Uterus (tissue), 4 donors: ENCODE results near the gene TMEM123. TPM values are rescaled to one million over a fixed set of nuclear protein-coding genes. Genes with fewer than 3 reads are reported as not detected.

Source experiments
- DNase-seq, 2 donors: peaks; one replicate each; pipeline ENCODE4 v3.0.0-alpha.2; 2019 to 2020
- H3K27ac ChIP-seq, 2 donors: fragments of 200-600 bp; sonication (generic); 1 replicate in 1 of 2; 2 replicates in 1 of 2; pipeline ENCODE4 v1.5.1; 2016 to 2018
- H3K27me3 ChIP-seq, 2 donors: fragments of 200-600 bp; sonication (generic); one replicate each; pipeline ENCODE4 v1.5.1; 2018 to 2019; ENCODE audit warnings: control low read depth in 1 of 2
- H3K36me3 ChIP-seq, 2 donors: fragments of 200-600 bp; sonication (generic); one replicate each; pipeline ENCODE4 v1.5.1; 2019; ENCODE audit warnings: control low read depth in 1 of 2
- H3K4me1 ChIP-seq, 2 donors: fragments of 200-600 bp; sonication (generic); one replicate each; pipeline ENCODE4 v1.5.1; 2018 to 2019; ENCODE audit warnings: control low read depth in 1 of 2
- H3K4me3 ChIP-seq, 2 donors: fragments of 200-600 bp; sonication (generic); 1 replicate in 1 of 2; 2 replicates in 1 of 2; pipeline ENCODE4 v1.5.1; 2018 to 2019; ENCODE audit warnings: mild to moderate bottlenecking in 1 of 2
- H3K9me3 ChIP-seq, 2 donors: fragments of 200-600 bp; sonication (generic); one replicate each; pipeline ENCODE4 v1.5.1; 2019; ENCODE audit warnings: control low read depth in 1 of 2
- POLR2A ChIP-seq, 2 donors: fragments of 450-650 bp; IDR thresholded peaks; one replicate each; pipeline ENCODE4 v1.6.1; 2016; ENCODE audit warnings: antibody characterized with exemption in 2 of 2, mild to moderate bottlenecking in 1 of 2, moderate library complexity in 1 of 2
- intact Hi-C: fragments of 100-400 bp; cut with DNase I; formaldehyde crosslinking; loops from one replicate; pipeline ENCODE4 v1.15.1; 2023; ENCODE audit warnings: low total_unique reads
- total RNA-seq, 4 donors: library from RNA; depleted of rRNA in 3 of 4; stranded (reverse); fragments of >200 nt in 3 of 4; gene quantifications; one replicate each; pipeline versions ENCODE4 v1.1.0 to v1.2.4, GENCODE V29; 2014 to 2023
- TF ChIP-seq, protein P1 (sequence below), 4 experiments: fragments of 200-600 bp in 2 of 4; fragments of 450-650 bp in 2 of 4; sonication (generic) in 2 of 4; IDR thresholded peaks; one replicate each; pipeline ENCODE4 v1.5.1; 2016 to 2019; ENCODE audit warnings: antibody characterized with exemption in 4 of 4, mild to moderate bottlenecking in 2 of 4, moderate library complexity in 1 of 4
- donor health status: DM: yes; HTN: yes; CAD: no.

TMEM123 gene
- total RNA-seq, 4 donors from 2014 or later: 187 to 522 (median 260) TPM

DNA sequence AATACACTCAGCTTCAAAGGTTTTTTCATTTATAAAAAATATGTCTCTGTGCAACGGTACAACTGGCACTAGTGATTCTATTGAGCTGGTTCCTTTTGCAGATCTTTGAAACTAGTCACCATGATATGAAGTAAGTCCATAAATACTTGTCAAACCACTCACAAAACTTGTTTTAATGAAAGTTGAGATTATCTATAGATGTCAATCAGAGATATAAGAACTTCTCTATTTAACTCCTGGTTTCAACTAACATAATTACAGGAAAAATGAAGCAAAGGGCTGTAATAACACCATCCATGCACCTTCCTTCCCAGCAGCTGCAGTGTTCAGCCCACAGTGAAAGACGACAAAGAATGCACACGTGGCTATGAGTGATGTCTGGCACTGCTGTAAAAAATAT is 44.7 kb downstream of the TMEM123 start:
- Histone ChIP-seq H3K36me3 (no peaks in the 10 kb centered on the region), H3K4me1 (no peaks in the 10 kb centered on the region), H3K27ac (no peak overlapping the region), H3K4me3 (no peak overlapping the region), H3K27me3 (no peaks in the 10 kb centered on the region), H3K9me3 (no peaks in the 10 kb centered on the region)
- intact Hi-C loops: no loop called here
- TF ChIP-seq, protein P1, sequence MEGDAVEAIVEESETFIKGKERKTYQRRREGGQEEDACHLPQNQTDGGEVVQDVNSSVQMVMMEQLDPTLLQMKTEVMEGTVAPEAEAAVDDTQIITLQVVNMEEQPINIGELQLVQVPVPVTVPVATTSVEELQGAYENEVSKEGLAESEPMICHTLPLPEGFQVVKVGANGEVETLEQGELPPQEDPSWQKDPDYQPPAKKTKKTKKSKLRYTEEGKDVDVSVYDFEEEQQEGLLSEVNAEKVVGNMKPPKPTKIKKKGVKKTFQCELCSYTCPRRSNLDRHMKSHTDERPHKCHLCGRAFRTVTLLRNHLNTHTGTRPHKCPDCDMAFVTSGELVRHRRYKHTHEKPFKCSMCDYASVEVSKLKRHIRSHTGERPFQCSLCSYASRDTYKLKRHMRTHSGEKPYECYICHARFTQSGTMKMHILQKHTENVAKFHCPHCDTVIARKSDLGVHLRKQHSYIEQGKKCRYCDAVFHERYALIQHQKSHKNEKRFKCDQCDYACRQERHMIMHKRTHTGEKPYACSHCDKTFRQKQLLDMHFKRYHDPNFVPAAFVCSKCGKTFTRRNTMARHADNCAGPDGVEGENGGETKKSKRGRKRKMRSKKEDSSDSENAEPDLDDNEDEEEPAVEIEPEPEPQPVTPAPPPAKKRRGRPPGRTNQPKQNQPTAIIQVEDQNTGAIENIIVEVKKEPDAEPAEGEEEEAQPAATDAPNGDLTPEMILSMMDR (IDR thresholded peaks at IDR 0.05): no peak
- no peak for TF ChIP-seq POLR2A (IDR thresholded peaks at IDR 0.05)
- DNase-seq: no peak

DNA sequence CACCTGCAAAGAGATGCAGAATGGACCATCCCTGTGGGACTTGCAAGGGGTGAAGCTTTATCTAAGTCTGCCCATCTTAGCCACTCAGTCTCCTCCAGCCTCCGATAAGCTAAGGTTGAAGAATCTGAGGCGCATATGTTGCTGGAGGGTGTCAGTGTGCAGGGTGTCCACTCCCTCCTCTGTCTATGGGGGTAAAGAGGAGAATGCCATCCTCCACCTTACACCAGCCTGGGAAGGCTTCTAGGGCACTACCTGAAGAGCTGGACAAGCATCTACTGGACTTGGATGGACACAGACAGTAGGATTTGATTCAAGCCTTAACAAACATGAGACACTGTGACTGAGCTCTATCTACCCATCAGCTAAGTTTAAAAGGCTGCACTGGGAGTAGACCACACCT is 46.5 kb downstream of the TMEM123 start:
- no peak for DNase-seq
- Histone ChIP-seq H3K4me3 (no peak overlapping the region), H3K9me3 (no peaks in the 10 kb centered on the region), H3K27ac (no peak overlapping the region), H3K27me3 (no peaks in the 10 kb centered on the region), H3K4me1 (no peaks in the 10 kb centered on the region), H3K36me3 (no peaks in the 10 kb centered on the region)
- intact Hi-C loops: no loop called here
- TF ChIP-seq, protein P1 (IDR thresholded peaks at IDR 0.05): no peak
- TF ChIP-seq POLR2A (IDR thresholded peaks at IDR 0.05): no peak

DNA sequence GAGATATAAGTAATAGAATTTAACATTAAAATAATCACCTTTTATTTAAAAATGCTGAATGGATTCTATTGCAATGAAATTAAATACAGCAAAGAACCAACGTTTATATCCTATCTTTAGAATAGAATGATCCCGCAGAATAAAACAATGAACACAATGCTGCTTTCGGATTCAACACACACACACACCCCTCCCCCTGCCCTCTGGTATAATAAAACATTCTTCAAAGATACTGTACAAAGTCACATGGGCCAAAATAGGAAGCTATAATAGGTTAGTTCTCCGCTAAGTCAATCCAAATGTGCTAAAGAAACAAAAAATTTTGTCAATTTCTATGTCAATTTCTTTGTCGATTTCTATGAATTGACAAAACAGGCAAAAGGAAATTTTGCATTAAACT is 47.1 kb downstream of the TMEM123 start:
- Histone ChIP-seq H3K27me3 (no peaks in the 10 kb centered on the region), H3K27ac (no peak overlapping the region), H3K4me1 (no peaks in the 10 kb centered on the region), H3K9me3 (no peaks in the 10 kb centered on the region), H3K4me3 (no peak overlapping the region), H3K36me3 (no peaks in the 10 kb centered on the region)
- intact Hi-C loops: no loop called here
- DNase-seq: no peak
- TF ChIP-seq, protein P1 (IDR thresholded peaks at IDR 0.05): no peak
- no peak for TF ChIP-seq POLR2A (IDR thresholded peaks at IDR 0.05)

DNA sequence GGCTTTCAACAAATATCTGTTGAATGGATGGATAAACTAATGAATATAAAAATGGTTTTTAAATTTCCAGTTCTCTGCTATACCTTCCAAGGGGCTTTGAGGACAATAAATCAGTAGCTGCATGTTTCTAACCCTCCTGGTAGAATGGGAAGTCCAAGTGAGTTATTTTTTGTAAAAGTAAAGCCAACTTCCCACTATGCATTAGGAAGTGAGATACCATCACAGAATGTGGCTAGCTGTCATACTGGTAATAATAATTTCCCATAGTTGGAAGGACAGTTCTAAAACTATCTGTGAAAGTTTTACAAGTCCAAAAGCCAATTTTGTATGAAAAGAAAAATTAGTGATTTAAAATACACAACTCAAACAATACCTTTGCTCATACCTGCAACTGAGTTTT is 50.0 kb downstream of the TMEM123 start:
- H3K36me3 ChIP-seq: no peaks in the 10 kb centered on the region
- intact Hi-C loops: no loop called here
- H3K4me3 ChIP-seq: no peak overlapping the region
- no peaks in the 10 kb centered on the region for H3K4me1 ChIP-seq
- H3K27ac ChIP-seq: no peak overlapping the region
- DNase-seq: no peak
- no peaks in the 10 kb centered on the region for H3K9me3 ChIP-seq
- TF ChIP-seq, protein P1 (IDR thresholded peaks at IDR 0.05): no peak
- no peak for TF ChIP-seq POLR2A (IDR thresholded peaks at IDR 0.05)
- H3K27me3 ChIP-seq: no peaks in the 10 kb centered on the region

DNA sequence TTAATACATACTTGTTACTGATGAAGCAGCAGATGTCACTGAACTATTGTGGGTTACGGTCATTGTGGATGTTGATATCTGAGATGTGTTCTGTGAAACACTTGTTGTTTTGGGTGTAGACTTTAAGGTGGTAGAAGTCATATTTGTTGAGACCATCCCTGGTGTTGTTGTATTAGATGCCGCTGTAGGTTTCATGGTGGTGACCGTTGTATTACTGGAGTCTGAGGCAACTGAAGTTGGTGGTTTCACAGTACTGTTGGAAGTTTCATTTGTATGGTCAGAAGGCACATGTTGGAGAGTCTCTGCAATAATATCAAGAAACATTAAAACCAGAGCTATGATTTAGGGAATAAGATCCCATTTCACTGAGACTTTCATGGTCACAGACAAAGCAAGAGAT is 50.7 kb downstream of the TMEM123 start:
- no peak for DNase-seq

More for the DNA sequence above, 50.7 kb downstream of the TMEM123 start:
- H3K36me3 ChIP-seq: no peaks in the 10 kb centered on the region
- no peaks in the 10 kb centered on the region for H3K27me3 ChIP-seq
- no peaks in the 10 kb centered on the region for H3K4me1 ChIP-seq
- TF ChIP-seq POLR2A (IDR thresholded peaks at IDR 0.05): no peak
- TF ChIP-seq, protein P1 (IDR thresholded peaks at IDR 0.05): no peak
- intact Hi-C loops: no loop called here
- H3K4me3 ChIP-seq: no peak overlapping the region
- H3K9me3 ChIP-seq: no peaks in the 10 kb centered on the region
- H3K27ac ChIP-seq: no peak overlapping the region
